Right lobe of liver (tissue), 4 donors: ENCODE data around the gene C20orf204.

Source experiments
- POLR2A ChIP-seq: fragments of 450-650 bp; IDR thresholded peaks from one replicate; pipeline ENCODE4 v1.6.1; 2017; ENCODE audit warnings: antibody characterized with exemption, mild to moderate bottlenecking
- TF ChIP-seq, protein P1 (sequence below), 4 donors: fragments of 200-600 bp in 3 of 4; fragments of 450-650 bp in 1 of 4; IDR thresholded peaks; one replicate each; pipeline versions ENCODE4 v1.5.1 to v1.8.0; 2016 to 2022; ENCODE audit warnings: antibody characterized with exemption in 4 of 4, mild to moderate bottlenecking in 2 of 4
- donor health status: DM: no; HTN: no; CAD: no.
- donor health status: DM: no; HTN: no; CAD: no.
- donor health status: DM: no; HTN: yes; CAD: no.

DNA sequence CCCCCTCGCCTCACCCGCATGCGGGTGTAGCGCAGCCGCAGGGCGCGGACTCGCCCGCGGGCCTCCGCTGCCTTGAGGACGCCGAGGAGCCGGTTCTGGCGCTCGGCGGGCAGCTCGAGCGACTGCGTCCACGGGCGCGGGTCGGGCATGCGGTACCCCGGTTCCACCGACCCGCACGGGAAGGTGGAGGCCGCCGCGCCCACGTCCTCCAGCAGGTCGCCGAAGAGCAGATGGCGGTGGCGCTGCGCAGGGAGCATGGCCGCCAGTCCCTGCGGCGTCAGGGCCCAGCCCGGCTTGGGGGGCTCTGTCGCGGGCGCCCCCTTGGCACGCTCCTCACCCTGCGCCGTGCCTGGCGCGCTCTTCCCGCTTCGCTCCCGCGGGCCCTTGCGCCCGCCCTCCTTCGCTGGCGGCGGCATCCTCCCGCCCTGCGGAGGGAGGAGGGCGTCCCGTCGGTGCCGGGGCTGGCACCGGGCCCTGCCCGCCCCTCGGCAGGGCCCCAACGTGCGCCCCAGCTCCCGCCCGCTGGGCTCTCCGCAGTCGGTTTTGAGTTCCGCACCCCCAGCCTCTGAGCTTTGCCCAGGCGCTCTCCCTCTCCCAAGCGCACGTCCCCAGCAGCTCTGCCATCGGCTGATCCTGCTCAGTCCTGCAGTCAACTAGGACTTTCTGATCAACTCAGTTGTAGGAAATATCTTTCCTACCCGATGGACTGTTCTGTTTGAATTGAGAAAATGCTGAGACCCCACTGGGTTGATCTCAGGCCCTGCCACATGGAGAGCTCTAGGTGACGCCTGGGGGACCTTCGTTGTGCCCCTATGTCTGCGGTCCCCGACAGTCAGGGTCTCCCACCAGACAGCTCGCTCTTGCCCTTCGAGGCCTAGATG is 48.1 kb downstream of the C20orf204 start, which contains the start of gene LKAAEAR1:
- no peak for TF ChIP-seq POLR2A
- TF ChIP-seq, protein P1, sequence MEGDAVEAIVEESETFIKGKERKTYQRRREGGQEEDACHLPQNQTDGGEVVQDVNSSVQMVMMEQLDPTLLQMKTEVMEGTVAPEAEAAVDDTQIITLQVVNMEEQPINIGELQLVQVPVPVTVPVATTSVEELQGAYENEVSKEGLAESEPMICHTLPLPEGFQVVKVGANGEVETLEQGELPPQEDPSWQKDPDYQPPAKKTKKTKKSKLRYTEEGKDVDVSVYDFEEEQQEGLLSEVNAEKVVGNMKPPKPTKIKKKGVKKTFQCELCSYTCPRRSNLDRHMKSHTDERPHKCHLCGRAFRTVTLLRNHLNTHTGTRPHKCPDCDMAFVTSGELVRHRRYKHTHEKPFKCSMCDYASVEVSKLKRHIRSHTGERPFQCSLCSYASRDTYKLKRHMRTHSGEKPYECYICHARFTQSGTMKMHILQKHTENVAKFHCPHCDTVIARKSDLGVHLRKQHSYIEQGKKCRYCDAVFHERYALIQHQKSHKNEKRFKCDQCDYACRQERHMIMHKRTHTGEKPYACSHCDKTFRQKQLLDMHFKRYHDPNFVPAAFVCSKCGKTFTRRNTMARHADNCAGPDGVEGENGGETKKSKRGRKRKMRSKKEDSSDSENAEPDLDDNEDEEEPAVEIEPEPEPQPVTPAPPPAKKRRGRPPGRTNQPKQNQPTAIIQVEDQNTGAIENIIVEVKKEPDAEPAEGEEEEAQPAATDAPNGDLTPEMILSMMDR (IDR thresholded peaks at IDR 0.05): no peak
